ENCODE results near the gene USP46.

GRCh38 chr4:52658641-52659000, 480 bp downstream of the USP46 start:
- TF ChIP-seq CTCF (IDR thresholded peaks at IDR 0.05): no peak
- no peak for TF ChIP-seq POLR2A (IDR thresholded peaks at IDR 0.05)
